Measurements from ENCODE around the gene ATF2. TPM values are rescaled to one million over a fixed set of nuclear protein-coding genes. Genes with fewer than 3 reads are reported as not detected.

Gene ATF2
- polyA plus RNA-seq, 3 donors, result 17.4 to 24.0 (median 22.1) TPM

GRCh38 chr2:175135177-175135576 lies 32.8 kb downstream of the ATF2 start:
- Mint-ChIP-seq H3K27me3 (ENCODE audit: low read depth in 3 of 3) (no peaks in the 10 kb centered on the region), H3K27ac (no peak overlapping the region), H3K36me3 (peaks cover 44 to 68% of the 10 kb centered on the region in 2 donors), H3K9me3 (no peaks in the 10 kb centered on the region), H3K4me3 (no peak overlapping the region), H3K4me1 (no peaks in the 10 kb centered on the region)
- no peaks in the 10 kb centered on the region for H3K4me1 ChIP-seq (ENCODE audit: control insufficient read depth in 1 of 2, insufficient read depth in 2 of 2, low read length in 2 of 2)
- TF ChIP-seq CTCF (IDR thresholded peaks at IDR 0.05), result no peak
- H4K20me1 ChIP-seq (ENCODE audit: insufficient read depth, low read length), result peaks cover 30% of the 10 kb centered on the region
- no peak overlapping the region for H3K4me3 ChIP-seq (replicated peaks in 1 of 3; ENCODE audit: low read depth in 2 of 3, low read length in 3 of 3)
- no peak overlapping the region for H3K9ac ChIP-seq (ENCODE audit: insufficient read depth, low read length, poor library complexity, severe bottlenecking)
- no peaks in the 10 kb centered on the region for H3K9me3 ChIP-seq (replicated peaks in 1 of 2; ENCODE audit: control insufficient read depth in 1 of 2, insufficient read depth in 1 of 2, low read length in 2 of 2)
- WGBS (ENCODE audit: insufficient coverage), result no CpG with 5 or more reads among the region's 3 CpGs
- no peak overlapping the region for H2AFZ ChIP-seq (ENCODE audit: insufficient read depth, low read depth, low read length, poor library complexity, severe bottlenecking)
- peaks cover 43 to 91% of the 10 kb centered on the region in 2 donors for H3K36me3 ChIP-seq (replicated peaks in 1 of 2; ENCODE audit: control insufficient read depth in 1 of 2, insufficient read depth in 2 of 2, low read length in 2 of 2)
- H3K27me3 ChIP-seq (ENCODE audit: control insufficient read depth in 2 of 2, insufficient read depth in 2 of 2, low read length in 2 of 2), result no peaks in the 10 kb centered on the region
- H3K27ac ChIP-seq (ENCODE audit: low read depth in 1 of 2, low read length in 2 of 2), result no peak overlapping the region
- intact Hi-C loops (cut with micrococcal nuclease), result no loop called here
- H3K79me2 ChIP-seq (ENCODE audit: insufficient read depth, low read length), result peaks cover 24% of the 10 kb centered on the region
- DNase-seq, result no peak
- no peak overlapping the region for H3K4me2 ChIP-seq (replicated peaks; ENCODE audit: extremely low read depth, low read length, poor library complexity, severe bottlenecking)

- Histone ChIP-seq H3K4me1 (ENCODE audit: control insufficient read depth in 1 of 2, insufficient read depth in 2 of 2, low read length in 2 of 2) (no peaks in the 10 kb centered on the region), H3K9ac (ENCODE audit: insufficient read depth, low read length, poor library complexity, severe bottlenecking) (no peak overlapping the region), H3K27ac (ENCODE audit: low read depth in 1 of 2, low read length in 2 of 2) (no peak overlapping the region), H3K4me2 (replicated peaks; ENCODE audit: extremely low read depth, low read length, poor library complexity, severe bottlenecking) (no peak overlapping the region), H2AFZ (ENCODE audit: insufficient read depth, low read depth, low read length, poor library complexity, severe bottlenecking) (no peak overlapping the region), H3K9me3 (replicated peaks in 1 of 2; ENCODE audit: control insufficient read depth in 1 of 2, insufficient read depth in 1 of 2, low read length in 2 of 2) (no peaks in the 10 kb centered on the region), H3K36me3 (replicated peaks in 1 of 2; ENCODE audit: control insufficient read depth in 1 of 2, insufficient read depth in 2 of 2, low read length in 2 of 2) (peaks cover 65 to 88% of the 10 kb centered on the region in 2 donors), H3K4me3 (replicated peaks in 1 of 3; ENCODE audit: low read depth in 2 of 3, low read length in 3 of 3) (no peak overlapping the region), H3K79me2 (ENCODE audit: insufficient read depth, low read length) (no peaks in the 10 kb centered on the region), H3K27me3 (ENCODE audit: control insufficient read depth in 2 of 2, insufficient read depth in 2 of 2, low read length in 2 of 2) (no peaks in the 10 kb centered on the region), H4K20me1 (ENCODE audit: insufficient read depth, low read length) (peaks cover under 1% of the 10 kb centered on the region)
- WGBS (ENCODE audit: insufficient coverage), result 83% methylated on average over 1 of the region's 2 CpGs
- no peaks in the 10 kb centered on the region for H3K4me1 Mint-ChIP-seq
- H3K36me3 Mint-ChIP-seq, result peaks cover 59 to 69% of the 10 kb centered on the region in 2 donors
- H3K27me3 Mint-ChIP-seq (ENCODE audit: low read depth in 3 of 3), result no peaks in the 10 kb centered on the region
- intact Hi-C loops (cut with micrococcal nuclease), result no loop called here
- H3K4me3 Mint-ChIP-seq, result no peak overlapping the region
- DNase-seq, result no peak
- peak overlapping the region in 2 of 7 donors; percentile 7 to 35 for H3K27ac Mint-ChIP-seq
- no peaks in the 10 kb centered on the region for H3K9me3 Mint-ChIP-seq
- TF ChIP-seq CTCF (IDR thresholded peaks at IDR 0.05), result no peak
Observed at GRCh38 chr2:175131252-175131651, 36.8 kb downstream of the ATF2 start.
